Activated T-cell treated with anti-CD3 and anti-CD28 coated beads, Interleukin-2, amount 50 U/mL, for 1 hour (primary cell): ENCODE data around the gene PRKAA2.
"Not testable (repeated sequence)": the region's sequence is repeated elsewhere in the genome, so short reads cannot be mapped to it uniquely, and the experiment has no call there.

ENCODE experiments used
- DNase-seq: peaks from one replicate; pipeline ENCODE4 v3.0.0-alpha.2; 2020

The PRKAA2 gene

GRCh38 chr1:56644919-56645676, at the start of gene PRKAA2:
PRKAA2 (plus strand) TSS chr1:56645314; CDS start chr1:56645388, 74 bp downstream.
- no peak for DNase-seq

- DNase-seq = not testable (repeated sequence)
Measured at GRCh38 chr1:56595397-56596191, 49.5 kb upstream of the PRKAA2 start.

GRCh38 chr1:56610097-56610496, 35.0 kb upstream of the PRKAA2 start:
- not testable (repeated sequence) for DNase-seq

- DNase-seq = not testable (repeated sequence)
Measured at GRCh38 chr1:56610770-56611169, 34.3 kb upstream of the PRKAA2 start.

- DNase-seq = no peak
Measured at GRCh38 chr1:56617141-56617540, 28.0 kb upstream of the PRKAA2 start.

- no peak for DNase-seq
Measured at GRCh38 chr1:56625819-56626440, 19.2 kb upstream of the PRKAA2 start.

GRCh38 chr1:56626546-56626945, 18.6 kb upstream of the PRKAA2 start:
- no peak for DNase-seq

- no peak for DNase-seq
Measured at GRCh38 chr1:56627019-56627635, 18.0 kb upstream of the PRKAA2 start.

GRCh38 chr1:56627636-56628039, 17.5 kb upstream of the PRKAA2 start:
- DNase-seq = no peak

GRCh38 chr1:56630786-56631185, 14.3 kb upstream of the PRKAA2 start:
- no peak for DNase-seq

- no peak for DNase-seq
Measured at GRCh38 chr1:56631901-56632300, 13.2 kb upstream of the PRKAA2 start.

GRCh38 chr1:56634981-56635380, 10.1 kb upstream of the PRKAA2 start:
- no peak for DNase-seq

- no peak for DNase-seq
Measured at GRCh38 chr1:56638248-56638647, 6.9 kb upstream of the PRKAA2 start.

- DNase-seq = no peak
Measured at GRCh38 chr1:56639211-56639610, 5.9 kb upstream of the PRKAA2 start.

GRCh38 chr1:56643661-56644060, 1.5 kb upstream of the PRKAA2 start:
- DNase-seq = no peak

- DNase-seq = no peak
Measured at GRCh38 chr1:56644064-56644918, 823 bp upstream of the PRKAA2 start.

- DNase-seq = no peak
Measured at GRCh38 chr1:56645677-56646305, 677 bp downstream of the PRKAA2 start.

GRCh38 chr1:56646611-56647010, 1.5 kb downstream of the PRKAA2 start:
- no peak for DNase-seq

- DNase-seq = no peak
Measured at GRCh38 chr1:56647106-56647505, 2.0 kb downstream of the PRKAA2 start.

- DNase-seq = no peak
Measured at GRCh38 chr1:56648546-56648945, 3.4 kb downstream of the PRKAA2 start.

- DNase-seq = no peak
Measured at GRCh38 chr1:56654126-56654923, 9.2 kb downstream of the PRKAA2 start.
